Vagina (tissue), 2 donors: ENCODE results near the gene KCTD14.

Experiments used
- CTCF ChIP-seq, 3 experiments: fragments of 450-650 bp in 2 of 3; fragments of 200-600 bp in 1 of 3; sonication (generic) in 1 of 3; IDR thresholded peaks; one replicate each; pipeline ENCODE4 v1.5.1; 2017 to 2019; ENCODE audit warnings: antibody characterized with exemption in 3 of 3, mild to moderate bottlenecking in 2 of 3, moderate library complexity in 2 of 3
- POLR2A ChIP-seq, 2 donors: fragments of 450-650 bp; IDR thresholded peaks; one replicate each; pipeline ENCODE4 v1.6.1; 2017; ENCODE audit warnings: antibody characterized with exemption in 2 of 2, mild to moderate bottlenecking in 2 of 2, moderate library complexity in 2 of 2
- POLR2AphosphoS5 ChIP-seq, 2 donors: sonication (generic); formaldehyde crosslinking; IDR thresholded peaks; one replicate each; pipeline ENCODE4 v1.9.0; 2017; ENCODE audit warnings: antibody characterized with exemption in 2 of 2, mild to moderate bottlenecking in 2 of 2, low read depth in 1 of 2; ENCODE audit not compliant: insufficient read depth in 1 of 2

DNA sequence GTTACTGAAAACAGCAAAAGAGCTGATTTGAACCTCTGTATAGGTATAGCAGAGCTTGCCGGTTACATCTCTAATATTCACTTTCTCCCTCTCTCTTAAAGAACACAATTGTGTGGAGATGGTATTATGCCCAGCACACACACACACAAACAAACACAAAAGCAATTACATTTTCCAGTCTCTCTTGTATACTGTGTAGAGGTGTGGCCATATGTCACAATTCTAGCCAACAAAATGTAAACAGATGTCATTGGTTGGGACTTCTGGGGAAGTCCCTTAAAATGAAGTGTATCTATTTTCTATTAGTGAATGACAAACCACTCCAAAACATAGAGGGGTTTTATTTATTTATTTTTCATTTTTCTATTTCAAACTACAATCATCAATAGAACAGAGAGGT lies 12.8 kb downstream of the KCTD14 start:
- TF ChIP-seq POLR2A (IDR thresholded peaks at IDR 0.05), result no peak
- TF ChIP-seq POLR2AphosphoS5 (IDR thresholded peaks at IDR 0.05; ENCODE audit: insufficient read depth in 1 of 2, low read depth in 1 of 2), result no peak
- TF ChIP-seq CTCF (IDR thresholded peaks at IDR 0.05), result no peak
